ELF-1 (cell line): ENCODE data around the gene AKAP13.

Source experiments
- DNase-seq: peaks from one replicate; pipeline ENCODE4 v3.0.0-alpha.2; 2016; ENCODE audit warnings: low read depth, low spot score

Gene AKAP13

GRCh38 chr15:85766001-85766831 lies 385.8 kb downstream of the AKAP13 start:
- no peak for DNase-seq

- DNase-seq, result no peak
Observed at GRCh38 chr15:85767785-85768529, 387.6 kb downstream of the AKAP13 start.

- no peak for DNase-seq
Observed at GRCh38 chr15:85768595-85769168, 388.3 kb downstream of the AKAP13 start.

- DNase-seq, result no peak
Observed at GRCh38 chr15:85769182-85769900, 388.9 kb downstream of the AKAP13 start.

GRCh38 chr15:85770096-85771041 lies 390.0 kb downstream of the AKAP13 start:
- DNase-seq, result no peak

- no peak for DNase-seq
Observed at GRCh38 chr15:85771271-85771670, 390.9 kb downstream of the AKAP13 start.

GRCh38 chr15:85771781-85772445 lies 391.5 kb downstream of the AKAP13 start:
- no peak for DNase-seq

GRCh38 chr15:85772668-85773067 lies 392.3 kb downstream of the AKAP13 start:
- no peak for DNase-seq

- DNase-seq, result no peak
Observed at GRCh38 chr15:85773249-85773648, 392.8 kb downstream of the AKAP13 start.

GRCh38 chr15:85773970-85774369 lies 393.6 kb downstream of the AKAP13 start:
- DNase-seq, result no peak

GRCh38 chr15:85777250-85778106 lies 397.1 kb downstream of the AKAP13 start:
- DNase-seq, result no peak

- no peak for DNase-seq
Observed at GRCh38 chr15:85778107-85778776, 397.8 kb downstream of the AKAP13 start.

GRCh38 chr15:85779249-85779648 lies 398.8 kb downstream of the AKAP13 start:
- no peak for DNase-seq

- no peak for DNase-seq
Observed at GRCh38 chr15:85780225-85780985, 400.0 kb downstream of the AKAP13 start.

- DNase-seq, result no peak
Observed at GRCh38 chr15:85781099-85781498, 400.7 kb downstream of the AKAP13 start.

GRCh38 chr15:85782064-85782463 lies 401.7 kb downstream of the AKAP13 start:
- no peak for DNase-seq

GRCh38 chr15:85785887-85786780 lies 405.7 kb downstream of the AKAP13 start:
- DNase-seq, result no peak
